HepG2 (cell line): Measurements from ENCODE around the gene NUP214. TPM values are rescaled to one million over a fixed set of nuclear protein-coding genes. Genes with fewer than 3 reads are reported as not detected.

Experiments used
- ATF2 ChIP-seq: sonication (generic); formaldehyde crosslinking; IDR thresholded peaks from 2 replicates; pipeline ENCODE4 v1.4.0; 2020; ENCODE audit warnings: missing genetic modification reagents
- FLYWCH1 ChIP-seq: sonication (generic); formaldehyde crosslinking; IDR thresholded peaks from 2 replicates; pipeline ENCODE4 v1.8.1; 2023; ENCODE audit warnings: mild to moderate bottlenecking, missing genetic modification reagents
- HNRNPLL ChIP-seq: fragments of 200-400 bp; formaldehyde crosslinking; IDR thresholded peaks from 2 replicates; pipeline ENCODE4 v1.6.1; 2017; ENCODE audit warnings: mild to moderate bottlenecking, low read depth, low read length; ENCODE audit not compliant: poor library complexity, severe bottlenecking
- IRF9 ChIP-seq: sonication (generic); formaldehyde crosslinking; IDR thresholded peaks from 2 replicates; pipeline ENCODE4 v1.8.0; 2022; ENCODE audit warnings: missing genetic modification reagents, mild to moderate bottlenecking, borderline replicate concordance
- KLF16 ChIP-seq, 2 experiments: sonication (generic) in 1 of 2; formaldehyde crosslinking in 1 of 2; IDR thresholded peaks; 2 replicates each; pipeline versions ENCODE4 v1.6.1 to v1.8.0; 2016 to 2023; ENCODE audit warnings: missing genetic modification reagents in 2 of 2, missing compliant biosample characterization in 1 of 2
- MBNL3 ChIP-seq: fragments of 250-450 bp; sonication (Bioruptor Pico); conservative IDR thresholded peaks from 2 replicates; pipeline ENCODE4 v1.8.0; 2022; ENCODE audit warnings: mild to moderate bottlenecking, inconsistent platforms
- MIER2 ChIP-seq: IDR thresholded peaks from 2 replicates; pipeline ENCODE4 v1.6.1; 2016; ENCODE audit warnings: missing biosample characterization, missing genetic modification reagents
- NR2F6 ChIP-seq, 2 experiments: IDR thresholded peaks; 2 replicates each; pipeline ENCODE4 v1.6.1; 2016; ENCODE audit warnings: antibody characterized with exemption in 1 of 2, mild to moderate bottlenecking in 1 of 2
- TIGD3 ChIP-seq: sonication (generic); formaldehyde crosslinking; IDR thresholded peaks from 2 replicates; pipeline ENCODE4 v1.5.1; 2020; ENCODE audit warnings: mild to moderate bottlenecking, missing genetic modification reagents, borderline replicate concordance
- ZBTB44 ChIP-seq: sonication (generic); formaldehyde crosslinking; IDR thresholded peaks from 2 replicates; pipeline ENCODE4 v1.4.0; 2020; ENCODE audit warnings: missing genetic modification reagents
- ZC3H13 ChIP-seq: sonication (generic); formaldehyde crosslinking; IDR thresholded peaks from 2 replicates; pipeline ENCODE4 v1.8.1; 2023; ENCODE audit warnings: mild to moderate bottlenecking, missing genetic modification reagents, moderate library complexity
- ZFYVE20 ChIP-seq: sonication (generic); formaldehyde crosslinking; IDR thresholded peaks from 2 replicates; pipeline ENCODE4 v1.8.0; 2023; ENCODE audit warnings: low read depth, mild to moderate bottlenecking, moderate library complexity, missing genetic modification reagents, borderline replicate concordance
- ZNF101 ChIP-seq: sonication (generic); formaldehyde crosslinking; IDR thresholded peaks from 2 replicates; pipeline ENCODE4 v1.4.0; 2020; ENCODE audit warnings: mild to moderate bottlenecking, low read depth, missing genetic modification reagents, borderline replicate concordance
- ZNF496 ChIP-seq: sonication (generic); formaldehyde crosslinking; IDR thresholded peaks from 2 replicates; pipeline ENCODE4 v1.8.1; 2023; ENCODE audit warnings: mild to moderate bottlenecking, moderate library complexity, missing genetic modification reagents; ENCODE audit not compliant: insufficient replicate concordance
- ZNF800 ChIP-seq: sonication (generic); formaldehyde crosslinking; IDR thresholded peaks from 2 replicates; pipeline ENCODE4 v1.4.0; 2020; ENCODE audit warnings: missing genetic modification reagents
- ZSCAN5A ChIP-seq: sonication (generic); formaldehyde crosslinking; IDR thresholded peaks from 2 replicates; pipeline ENCODE4 v1.8.0; 2022; ENCODE audit warnings: mild to moderate bottlenecking, missing genetic modification reagents, borderline replicate concordance
- polyA plus RNA-seq, 8 experiments: library from polyadenylated mRNA; depleted of rRNA in 3 of 8; stranded (reverse) in 7 of 8; unstranded in 1 of 8; fragments of >200 nt; fragmentation: Illumina TruSeq in 4 of 8; extraction: Trizol in 4 of 8; gene quantifications; 2 replicates each; pipeline versions ENCODE4 v1.2.1 to v1.2.3, GENCODE V29; 2011 to 2016; ENCODE audit warnings: low read depth in 4 of 8, missing spikeins in 1 of 8, mixed read lengths in 1 of 8; ENCODE audit not compliant: insufficient read depth in 1 of 8
- total RNA-seq, 5 experiments: library from RNA; depleted of rRNA; stranded (reverse); fragments of >200 nt; fragmentation: Illumina TruSeq; extraction: Trizol; gene quantifications; 2 replicates each; pipeline ENCODE4 v1.2.3, GENCODE V29; 2016; ENCODE audit warnings: low read depth in 1 of 5

Gene NUP214
- total and polyA plus RNA-seq, 2 of the 13 experiments (the other 11 are each of a cell fraction or from before 2014, with no cell fraction given), result 8.4 to 16.0 TPM

- TF ChIP-seq ZBTB44 (CRISPR knock-in tag) (no peak), NR2F6 (IDR thresholded peaks at IDR 0.05) (peak; percentile 80), NR2F6 (CRISPR knock-in tag; IDR thresholded peaks at IDR 0.05) (peak; percentile 85), TIGD3 (no peak), MIER2 (no peak), HNRNPLL (no peak), ZNF800 (CRISPR knock-in tag) (no peak), ZFYVE20 (CRISPR knock-in tag) (no peak), MBNL3 (CRISPR knock-in tag) (no peak), FLYWCH1 (CRISPR knock-in tag) (no peak), ZNF496 (CRISPR knock-in tag) (no peak), ZSCAN5A (no peak), ZNF101 (CRISPR knock-in tag) (no peak), ZC3H13 (CRISPR knock-in tag) (no peak), ATF2 (CRISPR knock-in tag) (no peak), IRF9 (no peak), KLF16 (CRISPR knock-in tag; IDR thresholded peaks at IDR 0.05) (no peak)
These were observed 46.7 kb upstream of the NUP214 start (continued) for GRCh38 chr9:131078427-131079366.
